Kidney epithelial cell (primary cell): ENCODE results near the gene TMEM143. TPM values are rescaled to one million over a fixed set of nuclear protein-coding genes. Genes with fewer than 3 reads are reported as not detected.
A peak's percentile ranks its signal among the peaks of the same experiment; 100 is the strongest.
"Not testable (repeated sequence)": the region's sequence is repeated elsewhere in the genome, so short reads cannot be mapped to it uniquely, and the experiment has no call there.

Experiments used
- DNase-seq: peaks from one replicate; pipeline ENCODE4 v3.0.0-alpha.2; 2010; ENCODE audit warnings: low read depth
- H3K27me3 ChIP-seq: 2 replicates; pipeline ENCODE4 v1.6.0; 2011; ENCODE audit warnings: low read length; ENCODE audit not compliant: control insufficient read depth, insufficient read depth
- H3K36me3 ChIP-seq: 2 replicates; pipeline ENCODE4 v1.5.1; 2011; ENCODE audit warnings: low read length; ENCODE audit not compliant: control insufficient read depth, insufficient read depth
- H3K4me3 ChIP-seq: 2 replicates; pipeline ENCODE4 v1.5.1; 2011; ENCODE audit warnings: low read depth, mild to moderate bottlenecking, control low read depth, low read length
- CTCF ChIP-seq: IDR thresholded peaks from 2 replicates; pipeline ENCODE4 v1.5.1; 2011; ENCODE audit warnings: mild to moderate bottlenecking, moderate library complexity, low read length, control low read depth, inconsistent platforms; ENCODE audit not compliant: insufficient read depth, poor library complexity, severe bottlenecking
- total RNA-seq: library from RNA; depleted of rRNA; stranded (reverse); fragments of >200 nt; gene quantifications from 2 replicates; pipeline ENCODE4 v1.2.3, GENCODE V29; 2015

TMEM143 gene
- total RNA-seq, 1 donor from 2014 or later = 4.4 TPM

GRCh38 chr19:48297975-48298374 is 65.8 kb downstream of the TMEM143 start:
- TF ChIP-seq CTCF = no peak
- Histone ChIP-seq H3K36me3 (no peaks in the 10 kb centered on the region), H3K27me3 (no peaks in the 10 kb centered on the region), H3K4me3 (no peak overlapping the region)
- no peak for DNase-seq

- no peaks in the 10 kb centered on the region for H3K27me3 ChIP-seq
- TF ChIP-seq CTCF = no peak
- no peaks in the 10 kb centered on the region for H3K36me3 ChIP-seq
- no peak for DNase-seq
- H3K4me3 ChIP-seq = no peak overlapping the region
Measured at GRCh38 chr19:48296963-48297734, 66.6 kb downstream of the TMEM143 start.

- Histone ChIP-seq H3K27me3 (no peaks in the 10 kb centered on the region), H3K36me3 (no peaks in the 10 kb centered on the region), H3K4me3 (no peak overlapping the region)
- no peak for TF ChIP-seq CTCF
- DNase-seq = no peak
Measured at GRCh38 chr19:48295458-48295857, 68.3 kb downstream of the TMEM143 start.

- DNase-seq = no peak
- Histone ChIP-seq H3K27me3 (no peaks in the 10 kb centered on the region), H3K36me3 (no peaks in the 10 kb centered on the region), H3K4me3 (no peak overlapping the region)
- TF ChIP-seq CTCF = no peak
Measured at GRCh38 chr19:48292798-48293197, 70.9 kb downstream of the TMEM143 start.

GRCh38 chr19:48291489-48291815 is 72.3 kb downstream of the TMEM143 start:
- not testable (repeated sequence) for H3K27me3 ChIP-seq, H3K4me3 ChIP-seq, DNase-seq, H3K36me3 ChIP-seq

- no peak for DNase-seq
- peak overlapping the region; percentile 40 for H3K4me3 ChIP-seq
- peak; percentile 99 for TF ChIP-seq CTCF
- no peaks in the 10 kb centered on the region for H3K36me3 ChIP-seq
- no peaks in the 10 kb centered on the region for H3K27me3 ChIP-seq
Measured at GRCh38 chr19:48290771-48291488, 72.8 kb downstream of the TMEM143 start.
